HG02763 (cell line): ENCODE data around the gene EPN2.

Experiments used
- ATAC-seq: cut with Tn5 transposase; IDR thresholded peaks from one replicate; pipeline ENCODE4 v1.9.1; 2021; ENCODE audit warnings: mild to moderate bottlenecking, moderate library complexity; ENCODE audit not compliant: unreplicated experiment

Gene EPN2

GRCh38 chr17:19238167-19238505 is 970 bp downstream of the EPN2 start:
- no peak for ATAC-seq

GRCh38 chr17:19239544-19239943 is 2.4 kb downstream of the EPN2 start:
- ATAC-seq = no peak

GRCh38 chr17:19242323-19242722 is 5.2 kb downstream of the EPN2 start:
- ATAC-seq = no peak

- no peak for ATAC-seq
Observed at GRCh38 chr17:19242926-19243325, 5.8 kb downstream of the EPN2 start.

GRCh38 chr17:19243838-19244237 is 6.7 kb downstream of the EPN2 start:
- no peak for ATAC-seq

- ATAC-seq = no peak
Observed at GRCh38 chr17:19244357-19244756, 7.2 kb downstream of the EPN2 start.

- ATAC-seq = no peak
Observed at GRCh38 chr17:19244781-19245180, 7.6 kb downstream of the EPN2 start.

- no peak for ATAC-seq
Observed at GRCh38 chr17:19247473-19247872, 10.3 kb downstream of the EPN2 start.

- ATAC-seq = no peak
Observed at GRCh38 chr17:19248151-19248927, 11.2 kb downstream of the EPN2 start.

GRCh38 chr17:19248928-19249574 is 11.9 kb downstream of the EPN2 start:
- ATAC-seq = no peak

- ATAC-seq = no peak
Observed at GRCh38 chr17:19249681-19250080, 12.5 kb downstream of the EPN2 start.

GRCh38 chr17:19250421-19251173 is 13.4 kb downstream of the EPN2 start:
- no peak for ATAC-seq

GRCh38 chr17:19253112-19253511 is 15.9 kb downstream of the EPN2 start:
- ATAC-seq = no peak

- ATAC-seq = no peak
Observed at GRCh38 chr17:19254651-19255050, 17.5 kb downstream of the EPN2 start.

GRCh38 chr17:19255279-19255678 is 18.1 kb downstream of the EPN2 start:
- no peak for ATAC-seq

GRCh38 chr17:19258371-19258770 is 21.2 kb downstream of the EPN2 start:
- ATAC-seq = no peak

GRCh38 chr17:19260958-19261357 is 23.8 kb downstream of the EPN2 start:
- no peak for ATAC-seq

GRCh38 chr17:19261426-19261825 is 24.3 kb downstream of the EPN2 start:
- ATAC-seq = no peak

GRCh38 chr17:19262650-19263631 is 25.8 kb downstream of the EPN2 start:
- no peak for ATAC-seq

- ATAC-seq = no peak
Observed at GRCh38 chr17:19263641-19264051, 26.5 kb downstream of the EPN2 start.

- no peak for ATAC-seq
Observed at GRCh38 chr17:19264268-19264667, 27.1 kb downstream of the EPN2 start.
